ENCODE measurements around the gene AIFM2.
"Not testable (repeated sequence)": the region's sequence is repeated elsewhere in the genome, so short reads cannot be mapped to it uniquely, and the experiment has no call there.

The AIFM2 gene

GRCh38 chr10:70132098-70133029 lies at the start of gene AIFM2:
AIFM2 (minus strand) TSS chr10:70132825; CDS start chr10:70124084, 8,741 bp downstream.
- DNase-seq: peak; percentile 65

GRCh38 chr10:70179209-70179608 lies 46.6 kb upstream of the AIFM2 start:
- DNase-seq: not testable (repeated sequence)

GRCh38 chr10:70178139-70178725 lies 45.6 kb upstream of the AIFM2 start:
- DNase-seq: no peak

- no peak for DNase-seq
These were observed 43.8 kb upstream of the AIFM2 start for GRCh38 chr10:70176441-70176840.

- no peak for DNase-seq
These were observed 42.9 kb upstream of the AIFM2 start for GRCh38 chr10:70175516-70175915.

GRCh38 chr10:70174058-70174741 lies 41.6 kb upstream of the AIFM2 start:
- DNase-seq: no peak

GRCh38 chr10:70169649-70170364 lies 37.2 kb upstream of the AIFM2 start:
- peak; percentile 43 for DNase-seq

- peak; percentile 20 for DNase-seq
These were observed 36.4 kb upstream of the AIFM2 start for GRCh38 chr10:70169011-70169410.

- no peak for DNase-seq
These were observed 34.6 kb upstream of the AIFM2 start for GRCh38 chr10:70167246-70167645.

GRCh38 chr10:70166394-70166793 lies 33.8 kb upstream of the AIFM2 start:
- DNase-seq: no peak

- no peak for DNase-seq
These were observed 31.5 kb upstream of the AIFM2 start for GRCh38 chr10:70164163-70164562.

- DNase-seq: no peak
These were observed 30.8 kb upstream of the AIFM2 start for GRCh38 chr10:70163448-70163847.

GRCh38 chr10:70162892-70163201 lies 30.2 kb upstream of the AIFM2 start:
- DNase-seq: peak; percentile 24

- DNase-seq: no peak
These were observed 29.7 kb upstream of the AIFM2 start for GRCh38 chr10:70162151-70162891.

GRCh38 chr10:70160798-70161197 lies 28.2 kb upstream of the AIFM2 start:
- no peak for DNase-seq

- DNase-seq: not testable (repeated sequence)
These were observed 26.7 kb upstream of the AIFM2 start for GRCh38 chr10:70159366-70159765.

GRCh38 chr10:70158113-70158512 lies 25.5 kb upstream of the AIFM2 start:
- DNase-seq: no peak

- no peak for DNase-seq
These were observed 22.7 kb upstream of the AIFM2 start for GRCh38 chr10:70155255-70155838.

- DNase-seq: no peak
These were observed 15.9 kb upstream of the AIFM2 start for GRCh38 chr10:70148516-70148915.

- no peak for DNase-seq
These were observed 14.6 kb upstream of the AIFM2 start for GRCh38 chr10:70147259-70147625.

GRCh38 chr10:70146489-70147258 lies 14.0 kb upstream of the AIFM2 start, which contains the start of gene TYSND1:
TYSND1 (minus strand) TSS chr10:70146700; CDS start chr10:70146586, 114 bp downstream.
- peak; percentile 99 for DNase-seq
